Measurements from ENCODE around the gene ARHGAP6. TPM values are rescaled to one million over a fixed set of nuclear protein-coding genes. Genes with fewer than 3 reads are reported as not detected.

The ARHGAP6 gene
- polyA plus RNA-seq, 3 donors, result 0.31 to 1.1 (median 0.40) TPM

DNA sequence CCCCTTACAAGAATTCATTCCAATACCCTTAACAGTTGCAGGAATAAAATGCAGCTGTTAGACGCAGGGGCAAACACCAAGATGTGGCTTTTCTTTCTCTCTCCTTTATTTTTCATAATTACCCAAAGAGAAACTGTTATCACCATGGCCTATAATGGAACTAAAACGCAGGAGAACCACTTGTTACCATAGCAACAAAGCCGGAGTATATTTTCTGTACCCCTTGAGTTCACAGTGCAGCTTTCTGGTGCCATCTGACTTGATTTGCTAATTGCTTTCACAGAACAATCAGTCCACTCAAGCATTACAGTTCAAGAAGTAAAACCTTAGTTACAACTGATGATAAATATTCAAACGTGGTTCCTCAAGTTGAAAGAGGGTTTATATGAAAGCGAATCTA, 214.6 kb downstream of the ARHGAP6 start:
- peaks cover 0 to 2% (median 0%) of the 10 kb centered on the region in 3 donors for H3K27me3 Mint-ChIP-seq (ENCODE audit: low read depth in 3 of 3)
- H2AFZ ChIP-seq (ENCODE audit: insufficient read depth, low read depth, low read length, poor library complexity, severe bottlenecking), result no peak overlapping the region
- no peaks in the 10 kb centered on the region for H3K27me3 ChIP-seq (ENCODE audit: control insufficient read depth in 2 of 2, insufficient read depth in 2 of 2, low read length in 2 of 2)
- TF ChIP-seq, protein P1, sequence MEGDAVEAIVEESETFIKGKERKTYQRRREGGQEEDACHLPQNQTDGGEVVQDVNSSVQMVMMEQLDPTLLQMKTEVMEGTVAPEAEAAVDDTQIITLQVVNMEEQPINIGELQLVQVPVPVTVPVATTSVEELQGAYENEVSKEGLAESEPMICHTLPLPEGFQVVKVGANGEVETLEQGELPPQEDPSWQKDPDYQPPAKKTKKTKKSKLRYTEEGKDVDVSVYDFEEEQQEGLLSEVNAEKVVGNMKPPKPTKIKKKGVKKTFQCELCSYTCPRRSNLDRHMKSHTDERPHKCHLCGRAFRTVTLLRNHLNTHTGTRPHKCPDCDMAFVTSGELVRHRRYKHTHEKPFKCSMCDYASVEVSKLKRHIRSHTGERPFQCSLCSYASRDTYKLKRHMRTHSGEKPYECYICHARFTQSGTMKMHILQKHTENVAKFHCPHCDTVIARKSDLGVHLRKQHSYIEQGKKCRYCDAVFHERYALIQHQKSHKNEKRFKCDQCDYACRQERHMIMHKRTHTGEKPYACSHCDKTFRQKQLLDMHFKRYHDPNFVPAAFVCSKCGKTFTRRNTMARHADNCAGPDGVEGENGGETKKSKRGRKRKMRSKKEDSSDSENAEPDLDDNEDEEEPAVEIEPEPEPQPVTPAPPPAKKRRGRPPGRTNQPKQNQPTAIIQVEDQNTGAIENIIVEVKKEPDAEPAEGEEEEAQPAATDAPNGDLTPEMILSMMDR (IDR thresholded peaks at IDR 0.05), result no peak
- intact Hi-C loops (cut with micrococcal nuclease), result no loop called here
- H3K4me3 Mint-ChIP-seq, result no peak overlapping the region
- H3K4me3 ChIP-seq (replicated peaks in 1 of 3; ENCODE audit: low read depth in 2 of 3, low read length in 3 of 3), result no peak overlapping the region
- no peak overlapping the region for H3K9ac ChIP-seq (ENCODE audit: insufficient read depth, low read length, poor library complexity, severe bottlenecking)
- no peak overlapping the region for H3K27ac Mint-ChIP-seq
- no peaks in the 10 kb centered on the region for H3K36me3 Mint-ChIP-seq
- H3K4me1 ChIP-seq (ENCODE audit: control insufficient read depth in 1 of 2, insufficient read depth in 2 of 2, low read length in 2 of 2), result no peaks in the 10 kb centered on the region
- H3K79me2 ChIP-seq (ENCODE audit: insufficient read depth, low read length), result no peaks in the 10 kb centered on the region
- no peak for DNase-seq
- no peaks in the 10 kb centered on the region for H4K20me1 ChIP-seq (ENCODE audit: insufficient read depth, low read length)
- no peak overlapping the region for H3K4me2 ChIP-seq (replicated peaks; ENCODE audit: extremely low read depth, low read length, poor library complexity, severe bottlenecking)
- H3K36me3 ChIP-seq (replicated peaks in 1 of 2; ENCODE audit: control insufficient read depth in 1 of 2, insufficient read depth in 2 of 2, low read length in 2 of 2), result no peaks in the 10 kb centered on the region
- 67% methylated on average over 1 of the region's 5 CpGs for WGBS (ENCODE audit: insufficient coverage)
- no peaks in the 10 kb centered on the region for H3K4me1 Mint-ChIP-seq
- H3K27ac ChIP-seq (ENCODE audit: low read depth in 1 of 2, low read length in 2 of 2), result no peak overlapping the region
- peaks cover 0 to 12% (median 0%) of the 10 kb centered on the region in 7 donors for H3K9me3 Mint-ChIP-seq
- H3K9me3 ChIP-seq (replicated peaks in 1 of 2; ENCODE audit: control insufficient read depth in 1 of 2, insufficient read depth in 1 of 2, low read length in 2 of 2), result no peaks in the 10 kb centered on the region

DNA sequence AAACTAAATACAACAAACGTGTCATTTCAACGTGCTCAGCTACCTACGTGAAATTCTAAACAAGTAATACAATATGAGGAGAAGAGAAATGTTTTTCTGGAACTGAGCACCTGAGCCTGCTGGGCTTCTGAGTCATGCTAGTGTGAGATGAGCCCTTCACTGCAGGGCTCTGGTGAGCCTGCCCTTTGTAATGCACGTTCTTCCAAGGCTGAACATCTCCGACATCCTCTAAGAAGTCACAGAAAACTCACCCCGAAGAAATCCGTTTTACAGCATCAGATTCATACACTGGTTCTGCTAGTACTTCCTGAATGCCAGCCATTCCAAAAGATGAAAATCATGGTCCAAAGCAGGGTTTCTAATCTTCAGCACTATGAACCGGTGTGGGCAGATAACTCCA, 215.4 kb downstream of the ARHGAP6 start:
- Histone ChIP-seq H3K9me3 (replicated peaks in 1 of 2; ENCODE audit: control insufficient read depth in 1 of 2, insufficient read depth in 1 of 2, low read length in 2 of 2) (no peaks in the 10 kb centered on the region), H3K27ac (ENCODE audit: low read depth in 1 of 2, low read length in 2 of 2) (no peak overlapping the region), H4K20me1 (ENCODE audit: insufficient read depth, low read length) (no peaks in the 10 kb centered on the region), H2AFZ (ENCODE audit: insufficient read depth, low read depth, low read length, poor library complexity, severe bottlenecking) (no peak overlapping the region), H3K27me3 (ENCODE audit: control insufficient read depth in 2 of 2, insufficient read depth in 2 of 2, low read length in 2 of 2) (no peaks in the 10 kb centered on the region), H3K79me2 (ENCODE audit: insufficient read depth, low read length) (no peaks in the 10 kb centered on the region), H3K4me1 (ENCODE audit: control insufficient read depth in 1 of 2, insufficient read depth in 2 of 2, low read length in 2 of 2) (no peaks in the 10 kb centered on the region), H3K9ac (ENCODE audit: insufficient read depth, low read length, poor library complexity, severe bottlenecking) (no peak overlapping the region), H3K4me2 (replicated peaks; ENCODE audit: extremely low read depth, low read length, poor library complexity, severe bottlenecking) (no peak overlapping the region), H3K36me3 (replicated peaks in 1 of 2; ENCODE audit: control insufficient read depth in 1 of 2, insufficient read depth in 2 of 2, low read length in 2 of 2) (no peaks in the 10 kb centered on the region), H3K4me3 (replicated peaks in 1 of 3; ENCODE audit: low read depth in 2 of 3, low read length in 3 of 3) (no peak overlapping the region)
- H3K27ac Mint-ChIP-seq, result no peak overlapping the region
- no CpG with 5 or more reads among the region's 8 CpGs for WGBS (ENCODE audit: insufficient coverage)
- H3K4me3 Mint-ChIP-seq, result no peak overlapping the region
- no peaks in the 10 kb centered on the region for H3K36me3 Mint-ChIP-seq
- no peak for DNase-seq
- H3K4me1 Mint-ChIP-seq, result no peaks in the 10 kb centered on the region
- intact Hi-C loops (cut with micrococcal nuclease), result no loop called here
- H3K27me3 Mint-ChIP-seq (ENCODE audit: low read depth in 3 of 3), result peaks cover 0 to 4% (median 0%) of the 10 kb centered on the region in 3 donors
- peaks cover 0 to 12% (median 0%) of the 10 kb centered on the region in 7 donors for H3K9me3 Mint-ChIP-seq
- TF ChIP-seq, protein P1 (IDR thresholded peaks at IDR 0.05), result no peak
